Posterior cingulate gyrus (tissue), 11 donors: ENCODE data around the gene LGMN.
"Not testable (repeated sequence)": the region's sequence is repeated elsewhere in the genome, so short reads cannot be mapped to it uniquely, and the experiment has no call there.

ENCODE experiments used
- DNase-seq, 10 donors: peaks; one replicate each; pipeline versions ENCODE4 v3.0.0 to v3.0.0-alpha.2; 2020 to 2021; ENCODE audit warnings: mixed read lengths in 3 of 10
- intact Hi-C: fragments of 100-400 bp; cut with DNase I; formaldehyde crosslinking; loops from one replicate; pipeline ENCODE4 v1.15.1; 2023

LGMN gene

GRCh38 chr14:92763666-92764631 is 15.5 kb upstream of the LGMN start:
- intact Hi-C loops: not testable (repeated sequence)

GRCh38 chr14:92760524-92760805 is 12.0 kb upstream of the LGMN start:
- peak in 1 of 10 donors; percentile 43 for DNase-seq
- intact Hi-C loops: no loop called here

More at GRCh38 chr14:92763666-92764631, 15.5 kb upstream of the LGMN start:
- peak in 1 of 10 donors; percentile 1 for DNase-seq

- peak in 1 of 10 donors; percentile 5 for DNase-seq
- intact Hi-C loops: no loop called here
These were observed 11.5 kb upstream of the LGMN start for GRCh38 chr14:92759679-92760523.

- peak in 1 of 10 donors; percentile 12 for DNase-seq
- intact Hi-C loops: no loop called here
These were observed 10.9 kb upstream of the LGMN start for GRCh38 chr14:92759300-92759678.

GRCh38 chr14:92756446-92756845 is 8.0 kb upstream of the LGMN start:
- peak in 1 of 10 donors; percentile 2 for DNase-seq
- intact Hi-C loops: no loop called here

GRCh38 chr14:92755495-92755894 is 7.1 kb upstream of the LGMN start:
- peak in 1 of 10 donors; percentile 9 for DNase-seq
- intact Hi-C loops: no loop called here

GRCh38 chr14:92754966-92755365 is 6.5 kb upstream of the LGMN start:
- intact Hi-C loops: no loop called here
- DNase-seq: peak in 1 of 10 donors; percentile 2

- peak in 1 of 10 donors; percentile 34 for DNase-seq
- intact Hi-C loops: no loop called here
These were observed 4.8 kb upstream of the LGMN start for GRCh38 chr14:92753250-92753649.

- intact Hi-C loops: no loop called here
- peak in 1 of 10 donors; percentile 15 for DNase-seq
These were observed 3.4 kb upstream of the LGMN start for GRCh38 chr14:92751819-92752218.

- peak in 1 of 10 donors; percentile 10 for DNase-seq
- intact Hi-C loops: no loop called here
These were observed 2.6 kb upstream of the LGMN start for GRCh38 chr14:92750994-92751400.

GRCh38 chr14:92750222-92750728 is 1.8 kb upstream of the LGMN start:
- peak in 1 of 10 donors; percentile 38 for DNase-seq
- intact Hi-C loops: not testable (repeated sequence)

GRCh38 chr14:92747701-92748258 is 647 bp downstream of the LGMN start:
- intact Hi-C loops: loop anchor here (2.0 to 5.0 kb wide), 2 partner anchors 47 to 60 kb away; partner anchors contain the start of gene GOLGA5
- DNase-seq: no peak

GRCh38 chr14:92744198-92744597 is 4.2 kb downstream of the LGMN start:
- intact Hi-C loops: no loop called here
- DNase-seq: no peak

GRCh38 chr14:92740440-92740839 is 8.0 kb downstream of the LGMN start:
- intact Hi-C loops: no loop called here
- DNase-seq: no peak

- intact Hi-C loops: no loop called here
These were observed 10.7 kb downstream of the LGMN start for GRCh38 chr14:92737619-92738188.

GRCh38 chr14:92737206-92737605 is 11.2 kb downstream of the LGMN start:
- peak in 1 of 10 donors; percentile 24 for DNase-seq
- intact Hi-C loops: no loop called here

More at GRCh38 chr14:92737619-92738188, 10.7 kb downstream of the LGMN start:
- peak in 1 of 10 donors; percentile 16 for DNase-seq

- peak in 1 of 10 donors; percentile 16 for DNase-seq
- intact Hi-C loops: no loop called here
These were observed 13.1 kb downstream of the LGMN start for GRCh38 chr14:92735344-92735743.

- DNase-seq: peak in 1 of 10 donors; percentile 33
These were observed 13.8 kb downstream of the LGMN start for GRCh38 chr14:92734618-92735017.

GRCh38 chr14:92733007-92733406 is 15.4 kb downstream of the LGMN start:
- intact Hi-C loops: no loop called here
- DNase-seq: no peak

More at GRCh38 chr14:92734618-92735017, 13.8 kb downstream of the LGMN start:
- intact Hi-C loops: no loop called here

- intact Hi-C loops: no loop called here
These were observed 16.8 kb downstream of the LGMN start for GRCh38 chr14:92731622-92732115.

More at GRCh38 chr14:92731622-92732115, 16.8 kb downstream of the LGMN start:
- DNase-seq: no peak
